Lower leg skin (tissue), 4 donors: ENCODE measurements around the gene USPL1. TPM values are rescaled to one million over a fixed set of nuclear protein-coding genes. Genes with fewer than 3 reads are reported as not detected.
"Not testable (repeated sequence)": the region's sequence is repeated elsewhere in the genome, so short reads cannot be mapped to it uniquely, and the experiment has no call there.

Experiments used
- DNase-seq, 2 donors: peaks; one replicate each; pipeline ENCODE4 v3.0.0-alpha.2; 2019; ENCODE audit warnings: low spot score in 2 of 2
- H3K4me3 ChIP-seq: fragments of 200-600 bp; sonication (generic); 2 replicates; pipeline ENCODE4 v1.5.1; 2017; ENCODE audit warnings: mild to moderate bottlenecking, low read depth; ENCODE audit not compliant: poor library complexity, severe bottlenecking
- CTCF ChIP-seq, 3 donors: fragments of 450-650 bp; IDR thresholded peaks; one replicate each; pipeline ENCODE4 v1.5.1; 2016; ENCODE audit warnings: antibody characterized with exemption in 3 of 3, mild to moderate bottlenecking in 3 of 3, moderate library complexity in 2 of 3
- POLR2A ChIP-seq, 2 donors: fragments of 450-650 bp; IDR thresholded peaks; one replicate each; pipeline ENCODE4 v1.6.1; 2016 to 2017; ENCODE audit warnings: antibody characterized with exemption in 2 of 2, mild to moderate bottlenecking in 1 of 2, moderate library complexity in 1 of 2
- WGBS, 2 donors: methylation state at CpG; one replicate each; pipeline ENCODE4 v1.1.5; 2018; 5-methylcytosine and 5-hydroxymethylcytosine counted together
- intact Hi-C: fragments of 100-400 bp; cut with DNase I; formaldehyde crosslinking; loops from one replicate; pipeline ENCODE4 v1.15.0; 2023; ENCODE audit warnings: low total_unique reads
- total RNA-seq, 4 donors: library from RNA; depleted of rRNA; stranded (reverse); fragments of >200 nt; gene quantifications; one replicate each; pipeline ENCODE4 v1.1.0, GENCODE V29; 2016

The USPL1 gene
- total RNA-seq, 4 donors from 2014 or later: 16.0 to 20.8 (median 18.2) TPM

GRCh38 chr13:30587739-30588138, 30.0 kb upstream of the USPL1 start:
- no peak for DNase-seq
- no peak overlapping the region for H3K4me3 ChIP-seq
- intact Hi-C loops: no loop called here
- TF ChIP-seq POLR2A (IDR thresholded peaks at IDR 0.05) (no peak), CTCF (IDR thresholded peaks at IDR 0.05) (no peak)

GRCh38 chr13:30593001-30593400, 24.7 kb upstream of the USPL1 start:
- intact Hi-C loops: no loop called here
- no peak for DNase-seq
- TF ChIP-seq POLR2A (IDR thresholded peaks at IDR 0.05) (no peak), CTCF (IDR thresholded peaks at IDR 0.05) (no peak)
- WGBS, 2 donors: 83 to 86% methylated on average over 2 of the region's 2 CpGs
- no peak overlapping the region for H3K4me3 ChIP-seq

GRCh38 chr13:30600496-30600895, 17.2 kb upstream of the USPL1 start:
- TF ChIP-seq POLR2A (IDR thresholded peaks at IDR 0.05) (no peak), CTCF (IDR thresholded peaks at IDR 0.05) (no peak)
- no peak overlapping the region for H3K4me3 ChIP-seq
- DNase-seq: no peak
- intact Hi-C loops: no loop called here
- 87 to 88% methylated on average over 3 of the region's 3 CpGs for WGBS, 2 donors

- 88 to 96% methylated on average over 8 of the region's 8 CpGs for WGBS, 2 donors
- intact Hi-C loops: no loop called here
- no peak for DNase-seq
These were observed 15.9 kb upstream of the USPL1 start for GRCh38 chr13:30601836-30602235.

GRCh38 chr13:30605052-30605451, 12.7 kb upstream of the USPL1 start:
- WGBS, 2 donors: 88 to 94% methylated on average over 7 of the region's 7 CpGs
- TF ChIP-seq CTCF (IDR thresholded peaks at IDR 0.05) (no peak), POLR2A (IDR thresholded peaks at IDR 0.05) (no peak)
- no peak overlapping the region for H3K4me3 ChIP-seq
- intact Hi-C loops: no loop called here
- DNase-seq: no peak

More at GRCh38 chr13:30601836-30602235, 15.9 kb upstream of the USPL1 start:
- TF ChIP-seq CTCF (IDR thresholded peaks at IDR 0.05): no peak
- TF ChIP-seq POLR2A (IDR thresholded peaks at IDR 0.05): no peak
- H3K4me3 ChIP-seq: no peak overlapping the region

- not testable (repeated sequence) for DNase-seq
These were observed 10.5 kb upstream of the USPL1 start for GRCh38 chr13:30607186-30607585.

More at GRCh38 chr13:30607186-30607585, 10.5 kb upstream of the USPL1 start:
- intact Hi-C loops, H3K4me3 ChIP-seq: not testable (repeated sequence)
- WGBS, 2 donors: 89 to 93% methylated on average over 6 of the region's 6 CpGs
